HPDE6-E6E7 (cell line): ENCODE results near the gene RASSF5.
"Not testable (repeated sequence)": the region's sequence is repeated elsewhere in the genome, so short reads cannot be mapped to it uniquely, and the experiment has no call there.

Experiments used
- DNase-seq: peaks from one replicate; pipeline ENCODE4 v3.0.0; 2011; ENCODE audit warnings: missing footprints; ENCODE audit errors: extremely low spot score

The RASSF5 gene

GRCh38 chr1:206476591-206476990 lies 30.7 kb upstream of the RASSF5 start:
- DNase-seq, result no peak

GRCh38 chr1:206477110-206477509 lies 30.2 kb upstream of the RASSF5 start:
- no peak for DNase-seq

- no peak for DNase-seq
Measured at GRCh38 chr1:206477581-206478380, 29.6 kb upstream of the RASSF5 start.

GRCh38 chr1:206478746-206479145 lies 28.6 kb upstream of the RASSF5 start:
- no peak for DNase-seq

- DNase-seq, result peak; percentile 69
Measured at GRCh38 chr1:206479183-206480125, 27.9 kb upstream of the RASSF5 start.

- no peak for DNase-seq
Measured at GRCh38 chr1:206480211-206480610, 27.1 kb upstream of the RASSF5 start.

- peak; percentile 70 for DNase-seq
Measured at GRCh38 chr1:206482611-206483010, 24.7 kb upstream of the RASSF5 start.

- not testable (repeated sequence) for DNase-seq
Measured at GRCh38 chr1:206483864-206484263, 23.5 kb upstream of the RASSF5 start.

- DNase-seq, result no peak
Measured at GRCh38 chr1:206484901-206485300, 22.4 kb upstream of the RASSF5 start.

GRCh38 chr1:206486995-206487788 lies 20.1 kb upstream of the RASSF5 start:
- DNase-seq, result no peak

- no peak for DNase-seq
Measured at GRCh38 chr1:206487970-206488369, 19.4 kb upstream of the RASSF5 start.

GRCh38 chr1:206488466-206488865 lies 18.9 kb upstream of the RASSF5 start:
- DNase-seq, result no peak

- no peak for DNase-seq
Measured at GRCh38 chr1:206489980-206490770, 17.2 kb upstream of the RASSF5 start.

- no peak for DNase-seq
Measured at GRCh38 chr1:206490771-206491405, 16.4 kb upstream of the RASSF5 start.

- no peak for DNase-seq
Measured at GRCh38 chr1:206491616-206492015, 15.7 kb upstream of the RASSF5 start.

GRCh38 chr1:206492589-206492988 lies 14.7 kb upstream of the RASSF5 start:
- DNase-seq, result no peak

- DNase-seq, result no peak
Measured at GRCh38 chr1:206493279-206493678, 14.1 kb upstream of the RASSF5 start.

- no peak for DNase-seq
Measured at GRCh38 chr1:206495011-206495461, 12.3 kb upstream of the RASSF5 start.

- DNase-seq, result no peak
Measured at GRCh38 chr1:206495493-206496046, 11.8 kb upstream of the RASSF5 start.

- DNase-seq, result no peak
Measured at GRCh38 chr1:206496131-206496793, 11.1 kb upstream of the RASSF5 start.
